ENCODE results near the gene P2RY8. TPM values are rescaled to one million over a fixed set of nuclear protein-coding genes. Genes with fewer than 3 reads are reported as not detected.

P2RY8 gene
- total and polyA plus RNA-seq, 2 donors (not counting 1 experiment from before 2014, with no cell fraction given), result 72.3 to 142 TPM

DNA sequence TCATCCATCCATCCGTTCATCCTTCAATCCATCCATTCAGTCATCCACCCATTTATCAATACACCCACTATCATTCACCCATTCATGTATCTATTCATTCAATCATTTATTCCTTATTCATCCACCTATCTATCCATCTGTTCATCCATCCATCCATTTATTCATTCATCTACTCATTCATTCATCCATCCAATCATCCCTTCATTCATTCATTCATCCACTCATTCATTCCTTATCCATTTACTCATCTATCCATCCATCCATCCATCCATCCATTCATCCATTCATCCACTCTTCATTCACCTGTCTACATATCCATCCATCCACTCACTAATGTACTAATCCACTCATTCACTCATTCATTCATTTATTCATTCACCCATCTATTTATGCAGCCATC is 9.5 kb downstream of the P2RY8 start:
- H3K9ac ChIP-seq (ENCODE audit: low read length), result no peak overlapping the region
- H3K4me2 ChIP-seq (replicated peaks; ENCODE audit: low read depth, low read length, poor library complexity, severe bottlenecking), result no peak overlapping the region
- DNase-seq, result no peak
- H3K27me3 Mint-ChIP-seq, result no peaks in the 10 kb centered on the region
- H3K4me3 ChIP-seq (ENCODE audit: control extremely low read depth in 1 of 5, extremely low read depth in 1 of 5, insufficient read depth in 1 of 5, low read depth in 2 of 5, low read length in 4 of 5), result no peak overlapping the region
- no peak overlapping the region for H2AFZ ChIP-seq (ENCODE audit: insufficient read depth, low read depth, low read length, poor library complexity, severe bottlenecking)
- H3K27me3 ChIP-seq (replicated peaks in 1 of 4; ENCODE audit: control extremely low read depth in 1 of 4, control insufficient read depth in 3 of 4, insufficient read depth in 4 of 4, low read length in 3 of 4), result no peaks in the 10 kb centered on the region
- H3K9me3 ChIP-seq (ENCODE audit: control extremely low read depth in 1 of 3, control insufficient read depth in 2 of 3, insufficient read depth in 1 of 3, low read length in 2 of 3), result no peaks in the 10 kb centered on the region
- ChIA-PET POLR2A (no interaction called here), CTCF (no interaction called here)
- TF ChIP-seq EZH2 (IDR thresholded peaks at IDR 0.05; ENCODE audit: borderline replicate concordance, insufficient read depth, low read depth, low read length, poor library complexity, severe bottlenecking), result no peak
- TF ChIP-seq, protein P1, sequence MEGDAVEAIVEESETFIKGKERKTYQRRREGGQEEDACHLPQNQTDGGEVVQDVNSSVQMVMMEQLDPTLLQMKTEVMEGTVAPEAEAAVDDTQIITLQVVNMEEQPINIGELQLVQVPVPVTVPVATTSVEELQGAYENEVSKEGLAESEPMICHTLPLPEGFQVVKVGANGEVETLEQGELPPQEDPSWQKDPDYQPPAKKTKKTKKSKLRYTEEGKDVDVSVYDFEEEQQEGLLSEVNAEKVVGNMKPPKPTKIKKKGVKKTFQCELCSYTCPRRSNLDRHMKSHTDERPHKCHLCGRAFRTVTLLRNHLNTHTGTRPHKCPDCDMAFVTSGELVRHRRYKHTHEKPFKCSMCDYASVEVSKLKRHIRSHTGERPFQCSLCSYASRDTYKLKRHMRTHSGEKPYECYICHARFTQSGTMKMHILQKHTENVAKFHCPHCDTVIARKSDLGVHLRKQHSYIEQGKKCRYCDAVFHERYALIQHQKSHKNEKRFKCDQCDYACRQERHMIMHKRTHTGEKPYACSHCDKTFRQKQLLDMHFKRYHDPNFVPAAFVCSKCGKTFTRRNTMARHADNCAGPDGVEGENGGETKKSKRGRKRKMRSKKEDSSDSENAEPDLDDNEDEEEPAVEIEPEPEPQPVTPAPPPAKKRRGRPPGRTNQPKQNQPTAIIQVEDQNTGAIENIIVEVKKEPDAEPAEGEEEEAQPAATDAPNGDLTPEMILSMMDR (IDR thresholded peaks at IDR 0.05), result no peak
- peak overlapping the region in 1 of 2 donors; percentile 28 for H3K27ac ChIP-seq (ENCODE audit: low read length in 2 of 2)
- intact Hi-C loops (cut with micrococcal nuclease), result no loop called here
- 100% methylated on average over 1 of the region's 1 CpG for WGBS (ENCODE audit: insufficient coverage)
- H3K27ac Mint-ChIP-seq, result no peak overlapping the region
- peaks cover 87% of the 10 kb centered on the region for H3K79me2 ChIP-seq (ENCODE audit: control insufficient read depth, insufficient read depth, low read length)
- peaks cover 6% of the 10 kb centered on the region for H3K4me1 Mint-ChIP-seq
- no peaks in the 10 kb centered on the region for H3K9me3 Mint-ChIP-seq (ENCODE audit: insufficient read depth)
- H4K20me1 ChIP-seq (ENCODE audit: control insufficient read depth, insufficient read depth, low read length, poor library complexity, severe bottlenecking), result peaks cover 85% of the 10 kb centered on the region
- H3K36me3 ChIP-seq (replicated peaks in 1 of 2; ENCODE audit: control extremely low read depth in 1 of 2, control insufficient read depth in 1 of 2, extremely low read depth in 1 of 2, insufficient read depth in 2 of 2, low read length in 1 of 2), result peaks cover 2 to 51% of the 10 kb centered on the region in 2 experiments
- H3K4me3 Mint-ChIP-seq, result no peak overlapping the region
- peaks cover 32 to 48% of the 10 kb centered on the region in 2 donors for H3K4me1 ChIP-seq (ENCODE audit: control insufficient read depth in 2 of 2, insufficient read depth in 2 of 2, low read length in 2 of 2)
- ATAC-seq (ENCODE audit: low read depth), result no peak

DNA sequence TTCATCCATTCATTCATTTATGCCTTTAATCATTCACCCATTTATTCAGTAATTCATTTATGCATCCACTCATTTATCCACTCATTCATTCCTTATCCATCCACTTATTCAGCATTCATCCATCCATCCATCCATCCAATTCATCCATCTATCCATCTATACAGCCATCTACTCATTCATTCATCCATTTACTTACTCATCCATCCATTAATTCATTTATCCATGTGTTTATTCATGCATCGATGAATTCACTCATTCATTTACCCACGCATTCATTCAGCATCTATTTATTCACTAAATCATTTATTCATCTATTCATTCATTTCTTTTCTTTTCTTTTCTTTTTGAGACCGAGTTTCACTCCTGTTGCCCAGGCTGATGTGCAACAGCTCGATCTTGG is 10.4 kb downstream of the P2RY8 start:
- intact Hi-C loops (cut with micrococcal nuclease), result no loop called here
- H3K27ac Mint-ChIP-seq, result no peak overlapping the region
- peaks cover 2 to 44% of the 10 kb centered on the region in 2 experiments for H3K36me3 ChIP-seq (replicated peaks in 1 of 2; ENCODE audit: control extremely low read depth in 1 of 2, control insufficient read depth in 1 of 2, extremely low read depth in 1 of 2, insufficient read depth in 2 of 2, low read length in 1 of 2)
- H3K27me3 Mint-ChIP-seq, result no peaks in the 10 kb centered on the region
- TF ChIP-seq EZH2 (IDR thresholded peaks at IDR 0.05; ENCODE audit: borderline replicate concordance, insufficient read depth, low read depth, low read length, poor library complexity, severe bottlenecking), result no peak
- TF ChIP-seq, protein P1 (IDR thresholded peaks at IDR 0.05), result no peak
- H3K9me3 Mint-ChIP-seq (ENCODE audit: insufficient read depth), result no peaks in the 10 kb centered on the region
- H4K20me1 ChIP-seq (ENCODE audit: control insufficient read depth, insufficient read depth, low read length, poor library complexity, severe bottlenecking), result peaks cover 81% of the 10 kb centered on the region
- H3K9ac ChIP-seq (ENCODE audit: low read length), result no peak overlapping the region
- no peak overlapping the region for H3K4me3 ChIP-seq (ENCODE audit: control extremely low read depth in 1 of 5, extremely low read depth in 1 of 5, insufficient read depth in 1 of 5, low read depth in 2 of 5, low read length in 4 of 5)
- no peak overlapping the region for H3K27ac ChIP-seq (ENCODE audit: low read length in 2 of 2)
- 97% methylated on average over 4 of the region's 4 CpGs for WGBS (ENCODE audit: insufficient coverage)
- H3K79me2 ChIP-seq (ENCODE audit: control insufficient read depth, insufficient read depth, low read length), result peaks cover 84% of the 10 kb centered on the region
- no peak overlapping the region for H2AFZ ChIP-seq (ENCODE audit: insufficient read depth, low read depth, low read length, poor library complexity, severe bottlenecking)
- CTCF ChIA-PET, result no interaction called here
- no peaks in the 10 kb centered on the region for H3K27me3 ChIP-seq (replicated peaks in 1 of 4; ENCODE audit: control extremely low read depth in 1 of 4, control insufficient read depth in 3 of 4, insufficient read depth in 4 of 4, low read length in 3 of 4)
- H3K4me2 ChIP-seq (replicated peaks; ENCODE audit: low read depth, low read length, poor library complexity, severe bottlenecking), result no peak overlapping the region
- DNase-seq (no peak), ATAC-seq (ENCODE audit: low read depth) (no peak)
- no peaks in the 10 kb centered on the region for H3K9me3 ChIP-seq (ENCODE audit: control extremely low read depth in 1 of 3, control insufficient read depth in 2 of 3, insufficient read depth in 1 of 3, low read length in 2 of 3)
- H3K4me1 Mint-ChIP-seq, result peaks cover 9% of the 10 kb centered on the region
- H3K4me1 ChIP-seq (ENCODE audit: control insufficient read depth in 2 of 2, insufficient read depth in 2 of 2, low read length in 2 of 2), result peaks cover 32 to 49% of the 10 kb centered on the region in 2 donors
- POLR2A ChIA-PET, result no interaction called here
- no peak overlapping the region for H3K4me3 Mint-ChIP-seq

Data from B cell (primary cell).